ENCODE results near the gene CRNKL1.

GRCh38 chr20:20038586-20038985 lies 13.7 kb downstream of the CRNKL1 start:
- TF ChIP-seq CTCF (conservative IDR thresholded peaks at IDR 0.05; ENCODE audit: low read length) (no peak), EZH2phosphoT487 (IDR thresholded peaks at IDR 0.05; ENCODE audit: borderline replicate concordance, low read depth, low read length) (no peak)
